A172 (cell line): ENCODE results near the gene KDELR1. TPM values are rescaled to one million over a fixed set of nuclear protein-coding genes. Genes with fewer than 3 reads are reported as not detected.

Experiments used
- DNase-seq: peaks from one replicate; pipeline ENCODE4 v3.0.0-alpha.2; 2015; ENCODE audit warnings: low spot score
- total RNA-seq: library from RNA; depleted of rRNA; stranded (reverse); fragments of >200 nt; shearing (Covaris generic); gene quantifications from 2 replicates; pipeline ENCODE4 v1.2.3, GENCODE V29; 2014

The KDELR1 gene
- total RNA-seq, 1 experiment from 2014 or later = 64.2 TPM

GRCh38 chr19:48371367-48371766 lies 20.0 kb downstream of the KDELR1 start:
- no peak for DNase-seq

GRCh38 chr19:48370955-48371354 lies 20.4 kb downstream of the KDELR1 start:
- DNase-seq = no peak

- DNase-seq = no peak
Measured at GRCh38 chr19:48368936-48369335, 22.4 kb downstream of the KDELR1 start.

- DNase-seq = no peak
Measured at GRCh38 chr19:48367855-48368254, 23.5 kb downstream of the KDELR1 start.

GRCh38 chr19:48365602-48366001 lies 25.7 kb downstream of the KDELR1 start:
- no peak for DNase-seq

GRCh38 chr19:48364598-48365348 lies 26.6 kb downstream of the KDELR1 start:
- DNase-seq = no peak

- peak; percentile 96 for DNase-seq
Measured at GRCh38 chr19:48363810-48364597, 27.3 kb downstream of the KDELR1 start, which contains the start of the genes SYNGR4 and TMEM143. SYNGR4 (plus strand) TSS chr19:48364367; CDS start chr19:48365843, 1,476 bp downstream. TMEM143 (minus strand) TSS chr19:48363940; CDS start chr19:48363920, 20 bp downstream.

GRCh38 chr19:48363500-48363809 lies 27.9 kb downstream of the KDELR1 start:
- no peak for DNase-seq

GRCh38 chr19:48362716-48363499 lies 28.4 kb downstream of the KDELR1 start:
- DNase-seq = peak; percentile 86

- no peak for DNase-seq
Measured at GRCh38 chr19:48361912-48362311, 29.4 kb downstream of the KDELR1 start.

GRCh38 chr19:48359123-48359522 lies 32.2 kb downstream of the KDELR1 start:
- DNase-seq = no peak

GRCh38 chr19:48355365-48355954 lies 35.9 kb downstream of the KDELR1 start:
- no peak for DNase-seq

GRCh38 chr19:48354332-48354992 lies 36.9 kb downstream of the KDELR1 start:
- peak; percentile 38 for DNase-seq

- no peak for DNase-seq
Measured at GRCh38 chr19:48353677-48354076, 37.7 kb downstream of the KDELR1 start.

GRCh38 chr19:48351341-48351752 lies 40.0 kb downstream of the KDELR1 start:
- no peak for DNase-seq

GRCh38 chr19:48350856-48351255 lies 40.5 kb downstream of the KDELR1 start:
- DNase-seq = no peak

- DNase-seq = no peak
Measured at GRCh38 chr19:48348737-48349136, 42.6 kb downstream of the KDELR1 start.

GRCh38 chr19:48348045-48348444 lies 43.3 kb downstream of the KDELR1 start:
- peak; percentile 51 for DNase-seq

GRCh38 chr19:48346191-48346590 lies 45.2 kb downstream of the KDELR1 start:
- no peak for DNase-seq

GRCh38 chr19:48344892-48345291 lies 46.5 kb downstream of the KDELR1 start:
- no peak for DNase-seq

- DNase-seq = peak; percentile 43
Measured at GRCh38 chr19:48342841-48343540, 48.4 kb downstream of the KDELR1 start.
